HepG2 (cell line): ENCODE data around the gene CCDC167. TPM values are rescaled to one million over a fixed set of nuclear protein-coding genes. Genes with fewer than 3 reads are reported as not detected.

ENCODE experiments used
- ATAC-seq: fragments of 200-7000 bp; cut with Tn5 transposase; 3 replicates; pipeline ENCODE4 v1.9.1; 2020; ENCODE audit warnings: mild to moderate bottlenecking, moderate library complexity
- BruUV-seq: library from RNA; stranded (reverse); fragments of 400-500 nt; replicated peaks from 2 replicates; lab custom pipeline; 2021; lab: Mats Ljungman, UMichigan
- CTCF ChIA-PET: fragments of 300-600 bp; formaldehyde crosslinking; extraction: SDS; loops from one replicate; lab custom pipeline; 2021; ENCODE audit warnings: low total read pairs, inconsistent platforms, low intra/inter-chr PET ratio; lab: Yijun Ruan, JAX
- POLR2A ChIA-PET: fragments of 350-600 bp; sonication (Branson Sonifier 250); formaldehyde crosslinking; loops from one replicate; lab custom pipeline; 2020; ENCODE audit warnings: antibody characterized with exemption, inconsistent platforms; lab: Yijun Ruan, JAX
- DNase-seq: peaks from one replicate; pipeline ENCODE4 v3.0.0-alpha.2; 2015; ENCODE audit warnings: low spot score
- FAIRE-seq: peaks from 3 replicates; lab custom pipeline; 2011; peaks lifted over from hg19 to GRCh38; lab: Jason Lieb, UNC
- H2AFZ ChIP-seq: one replicate; pipeline ENCODE4 v1.6.1; 2011; ENCODE audit warnings: low read length, inconsistent platforms
- H3K27ac ChIP-seq: fragments of 300-600 bp; 3 replicates; pipeline ENCODE4 v1.8.0; 2011; ENCODE audit warnings: mixed run types, mild to moderate bottlenecking, mixed read lengths, low read length, inconsistent platforms; ENCODE audit not compliant: insufficient read depth; ENCODE audit errors: extremely low read length
- H3K27me3 ChIP-seq, 2 experiments: fragments of 200-600 bp in 1 of 2; 2 replicates in 1 of 2; 3 replicates in 1 of 2; pipeline versions ENCODE4 v1.6.0 to v1.8.0; 2011; ENCODE audit warnings: low read length in 2 of 2, mild to moderate bottlenecking in 2 of 2, moderate library complexity in 2 of 2, inconsistent platforms in 1 of 2; ENCODE audit not compliant: insufficient read depth in 2 of 2, control insufficient read depth in 1 of 2
- H3K36me3 ChIP-seq, 2 experiments: fragments of 200-600 bp in 1 of 2; replicated peaks in 1 of 2; 2 replicates in 1 of 2; 3 replicates in 1 of 2; pipeline versions ENCODE4 v1.5.1 to v1.8.0; 2011; ENCODE audit warnings: low read length in 2 of 2, inconsistent platforms in 1 of 2; ENCODE audit not compliant: insufficient read depth in 2 of 2, control insufficient read depth in 1 of 2
- H3K4me1 ChIP-seq: 2 replicates; pipeline ENCODE4 v1.5.1; 2012; ENCODE audit warnings: low read length, inconsistent platforms; ENCODE audit not compliant: insufficient read depth
- H3K4me2 ChIP-seq: 2 replicates; pipeline ENCODE4 v1.6.0; 2011; ENCODE audit warnings: low read depth, low read length, inconsistent platforms
- H3K4me3 ChIP-seq, 3 experiments: fragments of 200-600 bp in 1 of 3; sonication (generic), shearing (Covaris generic) in 1 of 3; replicated peaks in 1 of 3; 2 replicates each; pipeline ENCODE4 v1.5.1; 2011 to 2016; ENCODE audit warnings: low read length in 3 of 3, inconsistent platforms in 2 of 3, low read depth in 2 of 3, mild to moderate bottlenecking in 2 of 3, control low read depth in 1 of 3, mixed read lengths in 1 of 3; ENCODE audit not compliant: insufficient read depth in 1 of 3
- H3K79me2 ChIP-seq: one replicate; pipeline ENCODE4 v1.6.1; 2011; ENCODE audit warnings: low read length, inconsistent platforms; ENCODE audit not compliant: insufficient read depth
- H3K9ac ChIP-seq: 2 replicates; pipeline ENCODE4 v1.6.0; 2011; ENCODE audit warnings: mild to moderate bottlenecking, low read depth, low read length, inconsistent platforms; ENCODE audit not compliant: insufficient read depth
- H3K9me3 ChIP-seq: 2 replicates; pipeline ENCODE4 v1.5.1; 2012; ENCODE audit warnings: mild to moderate bottlenecking, low read length
- H4K20me1 ChIP-seq: 2 replicates; pipeline ENCODE4 v1.6.0; 2011; ENCODE audit warnings: inconsistent platforms, mild to moderate bottlenecking, low read length, moderate library complexity; ENCODE audit not compliant: insufficient read depth
- MED8 ChIP-seq: sonication (generic); formaldehyde crosslinking; IDR thresholded peaks from 2 replicates; pipeline ENCODE4 v1.8.1; 2023; ENCODE audit warnings: mild to moderate bottlenecking, missing genetic modification reagents; ENCODE audit not compliant: insufficient replicate concordance
- WGBS: methylation state at CpG from one replicate; pipeline ENCODE4 v1.1.6; 2017; ENCODE audit warnings: low lambda C conversion rate; 5-methylcytosine and 5-hydroxymethylcytosine counted together
- in situ Hi-C: cut with HindIII; loops from 2 replicates; pipeline ENCODE4 v1.10.0; 2017; ENCODE audit warnings: low pct_unique_long_range_greater_than_20kb; ENCODE audit not compliant: extremely low pct_ligation_motif_present
- intact Hi-C: fragments of 100-400 bp; cut with micrococcal nuclease; formaldehyde crosslinking; loops from one replicate; pipeline ENCODE4 v1.10.0; 2022; ENCODE audit not compliant: unreplicated experiment
- polyA plus RNA-seq, 8 experiments: library from polyadenylated mRNA; depleted of rRNA in 3 of 8; stranded (reverse) in 7 of 8; unstranded in 1 of 8; fragments of >200 nt; fragmentation: Illumina TruSeq in 4 of 8; extraction: Trizol in 4 of 8; gene quantifications; 2 replicates each; pipeline versions ENCODE4 v1.2.1 to v1.2.3, GENCODE V29; 2011 to 2016; ENCODE audit warnings: low read depth in 4 of 8, missing spikeins in 1 of 8, mixed read lengths in 1 of 8; ENCODE audit not compliant: insufficient read depth in 1 of 8
- total RNA-seq, 5 experiments: library from RNA; depleted of rRNA; stranded (reverse); fragments of >200 nt; fragmentation: Illumina TruSeq; extraction: Trizol; gene quantifications; 2 replicates each; pipeline ENCODE4 v1.2.3, GENCODE V29; 2016; ENCODE audit warnings: low read depth in 1 of 5
- TF ChIP-seq, protein P1 (sequence below): sonication (generic); formaldehyde crosslinking; IDR thresholded peaks from 2 replicates; pipeline ENCODE4 v1.4.0; 2020; ENCODE audit warnings: missing genetic modification reagents, borderline replicate concordance
- TF ChIP-seq, protein P2 (sequence below): sonication (generic); formaldehyde crosslinking; IDR thresholded peaks from 2 replicates; pipeline ENCODE4 v1.4.0; 2020; ENCODE audit warnings: missing genetic modification reagents

Gene CCDC167
- total and polyA plus RNA-seq, 2 of the 13 experiments (the other 11 are each of a cell fraction or from before 2014, with no cell fraction given), result 48.4 to 66.8 TPM

DNA sequence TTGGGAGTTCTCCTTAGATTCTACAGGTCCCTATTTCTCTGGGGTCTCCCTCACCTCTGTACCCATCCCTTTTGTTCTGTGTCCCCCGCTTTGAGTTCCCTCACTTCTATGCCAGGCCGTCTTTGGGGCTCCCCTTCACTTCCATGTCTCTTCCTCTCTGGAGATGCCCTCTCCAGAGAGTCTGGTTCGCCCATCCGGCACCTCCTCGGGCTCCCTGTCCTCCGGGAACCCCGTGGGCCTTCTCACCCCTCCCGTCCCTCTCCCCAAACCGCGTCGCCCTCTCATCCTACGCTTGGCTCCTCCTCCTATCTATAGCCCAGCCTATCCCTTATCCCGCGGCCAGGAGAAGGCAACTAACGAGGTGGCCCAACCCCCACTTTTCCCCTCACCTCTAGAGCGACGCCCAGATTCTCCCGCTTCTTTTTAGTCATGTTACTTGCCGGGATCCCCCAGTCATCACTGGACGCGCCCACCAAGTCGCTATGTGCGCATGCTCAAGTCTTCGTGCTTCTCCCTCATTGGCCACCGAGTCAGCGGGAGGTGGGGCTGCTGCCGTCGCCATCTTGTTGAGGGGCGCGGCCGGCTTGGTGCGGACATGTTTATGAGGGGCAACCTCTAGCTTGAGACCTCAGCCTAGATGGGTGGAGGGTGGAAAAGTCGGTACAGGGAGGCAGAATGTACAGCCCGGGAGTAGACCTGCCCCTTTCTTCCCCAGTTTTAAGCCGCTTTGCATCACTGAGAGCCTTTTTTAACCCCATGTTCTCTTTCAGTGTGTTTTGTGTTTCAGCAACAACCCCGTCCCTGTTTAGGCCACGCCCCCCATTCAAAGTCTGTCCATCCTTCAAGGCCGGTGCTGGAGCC lies at the start of gene CCDC167 (continued):
- TF ChIP-seq, protein P1, sequence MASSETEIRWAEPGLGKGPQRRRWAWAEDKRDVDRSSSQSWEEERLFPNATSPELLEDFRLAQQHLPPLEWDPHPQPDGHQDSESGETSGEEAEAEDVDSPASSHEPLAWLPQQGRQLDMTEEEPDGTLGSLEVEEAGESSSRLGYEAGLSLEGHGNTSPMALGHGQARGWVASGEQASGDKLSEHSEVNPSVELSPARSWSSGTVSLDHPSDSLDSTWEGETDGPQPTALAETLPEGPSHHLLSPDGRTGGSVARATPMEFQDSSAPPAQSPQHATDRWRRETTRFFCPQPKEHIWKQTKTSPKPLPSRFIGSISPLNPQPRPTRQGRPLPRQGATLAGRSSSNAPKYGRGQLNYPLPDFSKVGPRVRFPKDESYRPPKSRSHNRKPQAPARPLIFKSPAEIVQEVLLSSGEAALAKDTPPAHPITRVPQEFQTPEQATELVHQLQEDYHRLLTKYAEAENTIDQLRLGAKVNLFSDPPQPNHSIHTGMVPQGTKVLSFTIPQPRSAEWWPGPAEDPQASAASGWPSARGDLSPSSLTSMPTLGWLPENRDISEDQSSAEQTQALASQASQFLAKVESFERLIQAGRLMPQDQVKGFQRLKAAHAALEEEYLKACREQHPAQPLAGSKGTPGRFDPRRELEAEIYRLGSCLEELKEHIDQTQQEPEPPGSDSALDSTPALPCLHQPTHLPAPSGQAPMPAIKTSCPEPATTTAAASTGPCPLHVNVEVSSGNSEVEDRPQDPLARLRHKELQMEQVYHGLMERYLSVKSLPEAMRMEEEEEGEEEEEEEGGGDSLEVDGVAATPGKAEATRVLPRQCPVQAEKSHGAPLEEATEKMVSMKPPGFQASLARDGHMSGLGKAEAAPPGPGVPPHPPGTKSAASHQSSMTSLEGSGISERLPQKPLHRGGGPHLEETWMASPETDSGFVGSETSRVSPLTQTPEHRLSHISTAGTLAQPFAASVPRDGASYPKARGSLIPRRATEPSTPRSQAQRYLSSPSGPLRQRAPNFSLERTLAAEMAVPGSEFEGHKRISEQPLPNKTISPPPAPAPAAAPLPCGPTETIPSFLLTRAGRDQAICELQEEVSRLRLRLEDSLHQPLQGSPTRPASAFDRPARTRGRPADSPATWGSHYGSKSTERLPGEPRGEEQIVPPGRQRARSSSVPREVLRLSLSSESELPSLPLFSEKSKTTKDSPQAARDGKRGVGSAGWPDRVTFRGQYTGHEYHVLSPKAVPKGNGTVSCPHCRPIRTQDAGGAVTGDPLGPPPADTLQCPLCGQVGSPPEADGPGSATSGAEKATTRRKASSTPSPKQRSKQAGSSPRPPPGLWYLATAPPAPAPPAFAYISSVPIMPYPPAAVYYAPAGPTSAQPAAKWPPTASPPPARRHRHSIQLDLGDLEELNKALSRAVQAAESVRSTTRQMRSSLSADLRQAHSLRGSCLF (CRISPR knock-in tag), result no peak
- TF ChIP-seq MED8 (CRISPR knock-in tag), result peak; percentile 26

- 6% methylated on average over 3 of the region's 7 CpGs for WGBS
- Histone ChIP-seq H3K4me1 (no peaks in the 10 kb centered on the region), H3K9me3 (no peaks in the 10 kb centered on the region), H4K20me1 (no peaks in the 10 kb centered on the region), H3K36me3 (no peaks in the 10 kb centered on the region), H3K27me3 (peaks cover 3 to 61% of the 10 kb centered on the region in 2 experiments), H2AFZ (no peak overlapping the region), H3K9ac (no peak overlapping the region), H3K79me2 (no peaks in the 10 kb centered on the region), H3K4me3 (no peak overlapping the region), H3K27ac (no peak overlapping the region), H3K4me2 (no peak overlapping the region)
- in situ Hi-C loops, result no loop called here
- BruUV-seq, result no TSS peak
- intact Hi-C loops, result no loop called here
- POLR2A ChIA-PET, result no interaction called here
- FAIRE-seq, result no peak
- ATAC-seq, result no peak
- DNase-seq, result no peak
- CTCF ChIA-PET, result no interaction called here
- TF ChIP-seq, protein P2, sequence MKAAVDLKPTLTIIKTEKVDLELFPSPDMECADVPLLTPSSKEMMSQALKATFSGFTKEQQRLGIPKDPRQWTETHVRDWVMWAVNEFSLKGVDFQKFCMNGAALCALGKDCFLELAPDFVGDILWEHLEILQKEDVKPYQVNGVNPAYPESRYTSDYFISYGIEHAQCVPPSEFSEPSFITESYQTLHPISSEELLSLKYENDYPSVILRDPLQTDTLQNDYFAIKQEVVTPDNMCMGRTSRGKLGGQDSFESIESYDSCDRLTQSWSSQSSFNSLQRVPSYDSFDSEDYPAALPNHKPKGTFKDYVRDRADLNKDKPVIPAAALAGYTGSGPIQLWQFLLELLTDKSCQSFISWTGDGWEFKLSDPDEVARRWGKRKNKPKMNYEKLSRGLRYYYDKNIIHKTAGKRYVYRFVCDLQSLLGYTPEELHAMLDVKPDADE (CRISPR knock-in tag), result no peak
Observed at GRCh38 chr6:37549154-37549553, 49.5 kb upstream of the CCDC167 start.
